GM12878 (cell line): ENCODE measurements around the gene CFAP99. TPM values are rescaled to one million over a fixed set of nuclear protein-coding genes. Genes with fewer than 3 reads are reported as not detected.

Source experiments
- ATF7 ChIP-seq: fragments of 450-650 bp; IDR thresholded peaks from 2 replicates; pipeline ENCODE4 v1.6.1; 2016; ENCODE audit warnings: low read depth, mild to moderate bottlenecking
- BCLAF1 ChIP-seq: fragments of 450-650 bp; IDR thresholded peaks from 2 replicates; pipeline ENCODE4 v1.6.1; 2017; ENCODE audit warnings: antibody characterized with exemption, mild to moderate bottlenecking, moderate library complexity
- CBFB ChIP-seq: IDR thresholded peaks from 2 replicates; pipeline ENCODE4 v1.6.1; 2016; ENCODE audit warnings: antibody characterized with exemption, low read depth
- GATAD2B ChIP-seq: fragments of 450-650 bp; conservative IDR thresholded peaks from 2 replicates; pipeline ENCODE4 v1.6.1; 2017; ENCODE audit warnings: low read depth, mild to moderate bottlenecking, moderate library complexity
- HSF1 ChIP-seq: fragments of 150-350 bp; IDR thresholded peaks from 2 replicates; pipeline ENCODE4 v1.6.1; 2014; ENCODE audit warnings: mild to moderate bottlenecking, low read depth, low read length
- NR2F1 ChIP-seq: fragments of 450-650 bp; conservative IDR thresholded peaks from 2 replicates; pipeline ENCODE4 v1.6.1; 2017; ENCODE audit warnings: mild to moderate bottlenecking
- POLR2AphosphoS5 ChIP-seq: IDR thresholded peaks from 2 replicates; pipeline ENCODE4 v1.6.1; 2011; ENCODE audit warnings: mild to moderate bottlenecking, low read length, inconsistent platforms
- SP1 ChIP-seq: IDR thresholded peaks from one replicate; pipeline ENCODE4 v1.6.1; 2011; ENCODE audit warnings: low read depth, low read length
- SUZ12 ChIP-seq: fragments of 200-600 bp; sonication (generic); IDR thresholded peaks from one replicate; pipeline ENCODE4 v1.6.1; 2018; ENCODE audit warnings: antibody characterized with exemption, mild to moderate bottlenecking; ENCODE audit not compliant: unreplicated experiment
- TARDBP ChIP-seq: IDR thresholded peaks from 2 replicates; pipeline ENCODE4 v1.6.1; 2016; ENCODE audit warnings: borderline replicate concordance
- USF1 ChIP-seq: IDR thresholded peaks from 2 replicates; pipeline ENCODE4 v1.6.1; 2011; ENCODE audit warnings: borderline replicate concordance, low read depth, mild to moderate bottlenecking, moderate library complexity, mixed read lengths, low read length; ENCODE audit not compliant: insufficient read depth; ENCODE audit errors: extremely low read length
- ZNF24 ChIP-seq: fragments of 450-650 bp; IDR thresholded peaks from 2 replicates; pipeline ENCODE4 v1.6.1; 2017; ENCODE audit warnings: antibody characterized with exemption, mild to moderate bottlenecking
- ZNF592 ChIP-seq: fragments of 450-650 bp; IDR thresholded peaks from 2 replicates; pipeline ENCODE4 v1.6.1; 2017; ENCODE audit warnings: mild to moderate bottlenecking, moderate library complexity
- ZNF622 ChIP-seq: fragments of 450-650 bp; IDR thresholded peaks from 2 replicates; pipeline ENCODE4 v1.6.1; 2017; ENCODE audit warnings: mild to moderate bottlenecking, inconsistent platforms
- ZNF687 ChIP-seq: fragments of 450-650 bp; IDR thresholded peaks from 2 replicates; pipeline ENCODE4 v1.6.1; 2017; ENCODE audit warnings: mild to moderate bottlenecking, moderate library complexity
- polyA plus RNA-seq, 11 experiments: library from polyadenylated mRNA; depleted of rRNA in 4 of 11; unstranded in 6 of 11; stranded (reverse) in 5 of 11; fragments of >200 nt; fragmentation: Nextera tagmentation in 4 of 11; fragmentation: Illumina TruSeq in 1 of 11; extraction: Ambion mirVana in 4 of 11; extraction: Trizol in 1 of 11; gene quantifications; 1 replicate in 1 of 11; 2 replicates in 10 of 11; pipeline versions ENCODE4 v1.2.1 to v1.2.3, GENCODE V29; 2011 to 2016; ENCODE audit warnings: inconsistent platforms in 2 of 11, missing spikeins in 2 of 11, low read depth in 1 of 11
- total RNA-seq, 4 experiments: library from RNA; depleted of rRNA in 3 of 4; stranded (reverse); fragments of >200 nt in 3 of 4; fragmentation: Illumina TruSeq in 1 of 4; extraction: Trizol in 1 of 4; gene quantifications; 2 replicates each; pipeline versions ENCODE4 v1.2.1 to v1.2.3, GENCODE V29; 2013 to 2021

The CFAP99 gene
- total and polyA plus RNA-seq, 10 of the 15 experiments (the other 5 are each of a cell fraction or from before 2014, with no cell fraction given), result not detected

- TF ChIP-seq ZNF592, result no peak
- no peak; the same call in none of the 2 replicates for TF ChIP-seq GATAD2B
- peak; percentile 96 for TF ChIP-seq POLR2AphosphoS5
- TF ChIP-seq SUZ12, result no peak
- TF ChIP-seq SP1, result peak; percentile 80
- no peak for TF ChIP-seq ZNF24
- no peak for TF ChIP-seq BCLAF1
- TF ChIP-seq CBFB, result peak; percentile 26; the same call in 1 of the 2 replicates
- 0 out of 2 replicates have a peak, but pooled peaks have one; percentile 29 for TF ChIP-seq TARDBP
- TF ChIP-seq NR2F1, result peak; percentile 95
- TF ChIP-seq ATF7, result no peak
- TF ChIP-seq HSF1, result no peak
- peak; percentile 74 for TF ChIP-seq ZNF687
- no peak for TF ChIP-seq USF1
- TF ChIP-seq ZNF622, result no peak
Measured at GRCh38 chr4:2468456-2469191, 49.9 kb downstream of the CFAP99 start, which contains the start of gene RNF4 (continued).
